ENCODE measurements around the gene DHRS13.
"Not testable (repeated sequence)": the region's sequence is repeated elsewhere in the genome, so short reads cannot be mapped to it uniquely, and the experiment has no call there.

The DHRS13 gene

GRCh38 chr17:28934508-28934907, 31.6 kb upstream of the DHRS13 start:
- DNase-seq = not testable (repeated sequence)

GRCh38 chr17:28929787-28930186, 26.9 kb upstream of the DHRS13 start:
- DNase-seq = no peak

DNA sequence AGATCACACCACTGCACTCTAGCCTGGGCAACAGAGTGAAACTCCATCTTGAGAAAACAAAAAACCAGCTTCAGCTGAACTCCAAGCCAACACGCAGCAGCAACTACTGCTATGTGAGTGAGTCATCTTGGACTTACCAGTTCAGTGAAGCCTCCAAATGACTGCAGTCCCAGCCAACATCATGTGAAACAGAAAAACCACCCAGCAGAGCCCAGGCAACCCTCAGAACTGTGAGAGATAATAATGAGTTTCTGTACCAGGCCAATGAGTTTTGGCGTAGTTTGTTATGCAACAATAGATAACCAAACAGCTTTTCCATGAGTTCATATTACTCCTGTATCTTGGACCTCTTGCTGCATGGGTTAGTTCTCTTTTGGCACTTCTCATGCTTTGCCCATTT, 25.2 kb upstream of the DHRS13 start:
- peak; percentile 19 to 33 for DNase-seq

DNA sequence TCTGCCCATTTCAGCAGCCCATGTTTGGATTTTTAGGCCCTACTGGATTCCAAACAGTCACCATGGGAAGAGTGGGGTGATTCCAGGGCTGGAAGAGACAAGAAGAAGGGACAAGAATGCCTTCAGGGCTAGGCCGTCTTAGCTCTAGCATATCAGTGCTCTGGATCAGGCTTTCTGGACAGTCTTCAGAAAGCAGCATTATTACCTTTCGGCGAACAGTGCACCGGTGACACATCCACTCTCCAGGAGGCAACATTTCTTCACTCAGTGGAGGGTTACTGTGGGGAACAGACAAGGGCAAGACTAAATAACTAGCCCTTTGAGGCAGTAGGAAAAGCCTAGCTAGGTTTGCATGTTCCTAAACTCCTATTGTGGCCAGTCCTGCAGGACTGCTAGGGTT, 23.9 kb upstream of the DHRS13 start:
- no peak for DNase-seq

- no peak for DNase-seq
Measured at GRCh38 chr17:28926366-28926765, 23.5 kb upstream of the DHRS13 start.

- DNase-seq = peak in 1 of 2 donors; percentile 40
Measured at GRCh38 chr17:28925912-28926365, 23.1 kb upstream of the DHRS13 start.

GRCh38 chr17:28920201-28920600, 17.3 kb upstream of the DHRS13 start:
- DNase-seq = no peak

GRCh38 chr17:28918295-28918694, 15.4 kb upstream of the DHRS13 start:
- DNase-seq = no peak

GRCh38 chr17:28917465-28917864, 14.6 kb upstream of the DHRS13 start:
- no peak for DNase-seq

DNA sequence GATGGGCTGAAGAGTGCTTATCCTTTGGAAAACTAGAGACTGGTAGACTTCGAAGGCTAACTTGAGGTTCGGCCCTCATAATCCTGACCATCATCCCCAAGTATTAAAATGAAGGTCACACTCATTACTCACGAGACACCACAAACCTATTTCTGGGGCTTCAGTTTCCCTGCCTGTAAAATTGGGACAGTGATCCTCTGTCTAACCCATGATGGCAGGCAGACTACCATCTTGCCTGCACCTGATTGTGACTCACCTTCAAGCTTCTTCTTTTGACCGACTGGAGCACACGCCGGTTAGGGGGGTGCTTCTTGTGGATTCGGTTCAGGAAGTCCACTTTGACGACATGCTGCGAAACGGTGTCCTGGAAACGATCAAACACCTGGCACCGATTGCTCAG, 14.2 kb upstream of the DHRS13 start:
- DNase-seq = no peak

DNA sequence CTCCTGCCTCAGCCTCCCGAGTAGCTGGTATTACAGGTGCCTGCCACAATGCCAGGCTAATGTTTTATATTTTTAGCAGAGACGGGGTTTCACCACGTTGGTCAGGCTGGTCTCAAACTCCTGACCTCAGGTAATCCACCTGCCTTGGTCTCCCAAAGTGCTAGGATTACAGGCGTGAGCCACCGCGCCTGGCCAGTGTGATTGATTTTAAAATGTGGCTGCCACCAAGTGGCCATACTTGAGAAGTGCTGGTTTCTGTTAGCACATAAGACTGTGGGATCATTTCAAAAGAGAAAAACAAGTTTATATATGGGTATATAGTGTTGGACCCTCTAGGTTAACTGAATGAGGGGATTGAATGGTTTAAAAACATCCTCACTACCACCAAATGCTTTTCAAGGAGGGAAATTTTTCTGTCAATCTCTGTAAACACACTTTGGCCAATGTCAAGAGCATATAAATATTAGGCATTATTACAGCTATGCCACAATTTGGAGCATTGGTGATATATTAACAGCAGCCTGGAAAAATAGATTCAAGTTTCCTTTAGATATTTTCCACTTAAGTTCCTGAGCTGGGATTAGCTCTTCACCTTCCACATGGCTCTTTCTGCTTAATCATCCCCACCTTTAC, 13.5 kb upstream of the DHRS13 start:
- DNase-seq = peak; percentile 46 to 48

GRCh38 chr17:28912938-28913333, 10.1 kb upstream of the DHRS13 start:
- DNase-seq = no peak

DNA sequence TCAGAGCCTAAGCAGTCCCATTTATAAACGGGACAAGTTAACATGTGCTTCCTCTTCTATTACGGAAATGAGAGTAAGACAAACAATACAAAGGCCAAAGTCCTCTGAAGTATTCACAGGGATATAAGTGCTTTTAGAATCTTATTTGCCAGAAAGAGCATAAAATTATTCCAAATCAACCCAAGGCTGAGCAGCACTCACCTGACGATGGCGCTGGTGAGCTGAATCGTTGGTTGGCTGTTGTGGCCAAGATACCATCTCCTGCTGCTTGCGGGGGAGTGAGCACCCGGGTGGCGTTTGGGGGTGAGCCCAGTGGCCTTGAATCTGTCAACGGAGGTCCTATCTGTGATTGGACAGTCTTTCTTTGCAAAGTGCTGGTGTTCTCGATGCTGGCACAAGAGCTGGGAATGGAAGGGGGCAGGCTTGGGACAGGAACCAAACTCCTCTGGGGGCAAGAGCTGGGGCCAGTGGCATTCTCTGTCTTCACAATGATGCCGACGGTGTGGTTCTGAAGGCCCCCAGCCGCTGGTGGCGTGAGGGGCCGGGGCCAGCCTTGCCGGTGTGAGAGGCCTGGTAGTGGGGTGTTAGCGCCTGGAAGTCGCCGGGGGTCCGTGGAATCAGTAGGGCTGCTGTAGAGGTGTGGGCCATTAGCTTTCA, 9.5 kb upstream of the DHRS13 start:
- peak in 1 of 2 donors; percentile 29 for DNase-seq

- no peak for DNase-seq
Measured at GRCh38 chr17:28911411-28912045, 8.6 kb upstream of the DHRS13 start.

DNA sequence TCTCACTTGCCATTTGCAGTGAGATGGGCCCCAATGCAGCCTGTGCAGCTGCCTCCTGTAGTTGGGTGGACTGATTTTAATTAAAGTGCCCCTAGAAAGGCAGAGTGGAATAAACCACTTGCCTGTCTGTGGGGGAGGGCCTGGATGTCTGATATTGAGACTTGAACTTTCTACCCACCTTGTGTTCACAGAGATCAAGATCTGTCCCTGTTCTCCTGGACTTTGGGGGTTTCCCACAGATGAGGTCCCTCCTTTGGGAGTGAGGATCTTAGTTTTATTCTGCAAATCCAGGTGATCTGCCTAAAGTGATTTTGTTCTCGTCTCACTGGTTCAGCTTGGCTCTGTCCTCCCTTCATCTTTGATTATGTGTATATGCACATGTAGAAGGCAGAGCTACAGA, 7.7 kb upstream of the DHRS13 start:
- no peak for DNase-seq

GRCh38 chr17:28908640-28909167, 5.8 kb upstream of the DHRS13 start:
- DNase-seq = no peak

DNA sequence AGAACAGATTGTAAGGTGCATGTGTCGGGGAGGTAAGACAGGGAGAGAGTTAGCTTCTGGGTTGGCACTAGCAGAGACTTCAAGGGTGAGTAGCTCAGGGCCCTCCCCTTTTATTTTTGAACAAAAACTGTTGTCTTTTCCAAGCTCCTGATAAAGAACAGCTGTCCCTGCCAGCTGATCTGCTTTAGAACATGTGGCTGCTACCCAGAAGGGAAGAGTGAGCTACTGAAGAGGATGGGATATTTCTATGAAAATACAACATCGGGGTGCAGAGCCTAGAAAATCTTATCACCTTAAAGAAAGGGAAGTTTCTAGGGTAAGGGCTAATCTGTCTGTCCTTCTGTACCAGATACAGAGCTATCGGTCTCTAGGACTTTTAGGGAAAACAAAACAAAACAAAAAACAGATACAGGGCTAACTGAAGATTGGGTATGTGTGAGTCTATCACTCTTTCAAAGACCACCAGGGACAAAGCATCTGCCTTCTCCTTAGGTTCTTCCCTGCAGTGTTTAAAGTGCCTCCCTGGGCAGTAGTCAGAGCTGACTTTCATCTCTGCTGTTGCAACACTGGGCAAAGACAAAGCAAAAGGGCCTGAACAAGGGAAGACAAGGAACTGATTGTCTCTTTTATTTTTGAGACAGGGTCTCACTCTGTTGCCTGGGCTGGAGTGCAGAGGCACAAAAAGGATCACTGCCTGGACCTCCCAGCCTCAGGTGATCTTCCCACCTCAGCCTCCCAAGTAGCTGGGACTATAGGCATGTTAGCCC, 5.0 kb upstream of the DHRS13 start:
- DNase-seq = no peak

DNA sequence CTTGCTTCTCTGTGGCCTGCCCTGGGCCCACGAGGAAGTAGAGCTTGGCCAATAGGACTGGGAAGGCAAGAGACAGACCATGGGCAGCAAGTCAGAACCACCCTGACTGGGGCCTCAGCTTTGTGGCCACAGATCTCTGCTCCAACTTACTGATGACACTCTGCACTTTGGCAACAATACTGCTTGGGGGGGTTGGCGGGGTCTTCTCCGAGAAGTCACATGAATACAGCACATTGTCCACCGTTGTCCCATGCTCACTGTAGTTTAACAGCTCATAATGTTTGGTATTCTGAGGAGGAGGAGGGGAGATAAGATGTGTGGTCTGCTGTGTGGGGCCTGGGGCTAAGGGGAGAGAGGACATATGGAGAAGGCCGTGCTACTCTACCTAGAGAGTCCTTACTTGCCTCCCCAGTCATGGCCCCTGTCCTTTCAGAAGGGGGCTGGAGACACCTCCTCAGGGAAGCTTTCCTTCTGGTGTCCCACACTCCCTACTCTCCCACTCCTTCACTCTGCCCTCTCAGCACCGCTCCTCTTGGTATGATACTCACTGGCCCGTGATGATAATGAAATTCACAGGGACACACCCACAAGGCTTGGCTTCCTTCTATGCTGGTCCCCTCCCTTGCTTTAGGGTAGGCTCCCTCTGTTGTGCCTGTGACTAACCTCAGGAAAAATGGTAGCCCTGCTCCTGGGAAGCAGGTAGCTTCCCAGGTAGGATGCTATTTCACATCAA, 4.0 kb upstream of the DHRS13 start:
- no peak for DNase-seq

GRCh38 chr17:28906276-28906675, 3.4 kb upstream of the DHRS13 start:
- DNase-seq = no peak

DNA sequence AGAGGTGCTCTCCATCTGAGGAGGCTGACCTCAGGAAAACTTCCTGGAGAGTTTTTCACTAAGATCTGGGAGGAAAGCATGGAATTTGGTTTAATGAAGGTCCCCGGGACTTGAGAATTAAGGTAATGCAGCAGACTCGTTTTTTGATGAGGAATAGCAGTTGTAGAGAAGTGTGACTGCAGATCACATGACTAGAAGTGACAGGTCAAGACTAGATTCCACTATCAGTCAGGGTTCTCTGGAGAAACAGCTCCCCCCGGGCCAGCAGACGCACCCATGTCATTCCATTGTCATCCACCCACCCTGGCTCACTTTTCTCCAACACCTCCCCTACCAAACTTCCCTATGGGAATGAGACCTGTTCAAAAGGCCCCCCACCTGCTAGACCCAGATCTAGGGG, 1.9 kb upstream of the DHRS13 start:
- DNase-seq = no peak

DNA sequence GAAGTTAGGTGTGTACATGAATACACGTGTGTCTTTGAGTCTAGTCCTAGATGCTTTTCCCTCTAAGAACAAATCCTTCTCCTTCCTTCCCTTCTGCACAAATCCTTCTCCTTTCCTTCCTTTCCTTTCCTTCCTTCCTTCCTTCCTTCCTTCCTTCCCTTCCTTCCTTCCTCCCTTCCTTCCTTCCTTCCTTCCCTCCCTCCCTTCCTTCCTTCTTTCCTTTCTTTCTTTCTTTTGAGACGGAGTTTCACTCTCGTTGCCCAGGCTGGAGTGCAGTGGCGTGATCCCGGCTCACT, 615 bp upstream of the DHRS13 start:
- not testable (repeated sequence) for DNase-seq

All from stimulated activated CD4-positive, alpha-beta T cell treated with anti-CD3 and anti-CD28 coated beads, Interleukin-2, amount 100 ng/mL, for 24 hours (primary cell).